IMR-90 (cell line): ENCODE results near the gene RARB. TPM values are rescaled to one million over a fixed set of nuclear protein-coding genes. Genes with fewer than 3 reads are reported as not detected.

Source experiments
- ATAC-seq: fragments of 200-7000 bp; cut with Tn5 transposase; 2 replicates; pipeline ENCODE4 v1.9.1; 2020; ENCODE audit warnings: low read depth, mild to moderate bottlenecking, moderate library complexity
- BruUV-seq: library from RNA; stranded (reverse); fragments of 400-500 nt; replicated peaks from 2 replicates; lab custom pipeline; 2021; lab: Mats Ljungman, UMichigan
- CTCF ChIA-PET: fragments of 300-600 bp; formaldehyde crosslinking; extraction: SDS; loops from one replicate; lab custom pipeline; 2021; ENCODE audit warnings: antibody characterized with exemption; lab: Yijun Ruan, JAX
- POLR2A ChIA-PET: fragments of 300-600 bp; sonication (Branson Sonifier 250); formaldehyde crosslinking; loops from one replicate; lab custom pipeline; 2022; ENCODE audit warnings: antibody characterized with exemption; ENCODE audit not compliant: unreplicated experiment; lab: Charles Lee
- DNase-seq: peaks from one replicate; pipeline ENCODE4 v3.0.0; 2013
- H2AFZ ChIP-seq: replicated peaks from 2 replicates; pipeline ENCODE3; 2013; ENCODE audit warnings: low read length, mild to moderate bottlenecking; ENCODE audit not compliant: poor library complexity
- H2AK5ac ChIP-seq: 2 replicates; pipeline ENCODE4 v1.6.1; 2013; ENCODE audit warnings: low read depth, low read length, inconsistent platforms
- H2AK9ac ChIP-seq: replicated peaks from 2 replicates; pipeline ENCODE3; 2013; ENCODE audit warnings: mild to moderate bottlenecking, low read depth, low read length, moderate library complexity; ENCODE audit not compliant: poor library complexity
- H2BK120ac ChIP-seq: 2 replicates; pipeline ENCODE4 v1.6.1; 2013; ENCODE audit warnings: low read depth, low read length, inconsistent platforms
- H2BK15ac ChIP-seq: 3 replicates; pipeline ENCODE4 v1.6.1; 2013; ENCODE audit warnings: low read depth, low read length, inconsistent platforms
- H2BK20ac ChIP-seq: 2 replicates; pipeline ENCODE4 v1.6.1; 2013; ENCODE audit warnings: low read depth, mild to moderate bottlenecking, inconsistent platforms, low read length, moderate library complexity
- H2BK5ac ChIP-seq: 2 replicates; pipeline ENCODE4 v1.6.1; 2013; ENCODE audit warnings: mild to moderate bottlenecking, low read depth, low read length, inconsistent platforms; ENCODE audit not compliant: poor library complexity, severe bottlenecking
- H3K14ac ChIP-seq: replicated peaks from 2 replicates; pipeline ENCODE4 v1.6.1; 2013; ENCODE audit warnings: low read depth, low read length, inconsistent platforms
- H3K18ac ChIP-seq: 2 replicates; pipeline ENCODE4 v1.6.1; 2013; ENCODE audit warnings: low read depth, low read length, control low read depth
- H3K23ac ChIP-seq: 2 replicates; pipeline ENCODE4 v1.6.1; 2013; ENCODE audit warnings: low read depth, low read length, inconsistent platforms
- H3K27ac ChIP-seq: 2 replicates; pipeline ENCODE4 v1.5.1; 2013; ENCODE audit warnings: mild to moderate bottlenecking, control low read depth, low read length; ENCODE audit not compliant: insufficient read depth
- H3K27me3 ChIP-seq: 2 replicates; pipeline ENCODE4 v1.6.1; 2013; ENCODE audit warnings: low read length; ENCODE audit not compliant: control insufficient read depth, insufficient read depth
- H3K36me3 ChIP-seq: 2 replicates; pipeline ENCODE4 v1.6.1; 2013; ENCODE audit warnings: low read length, mixed read lengths; ENCODE audit not compliant: control insufficient read depth, insufficient read depth
- H3K4ac ChIP-seq: 2 replicates; pipeline ENCODE4 v1.6.1; 2013; ENCODE audit warnings: low read depth, low read length, inconsistent platforms
- H3K4me1 ChIP-seq: 2 replicates; pipeline ENCODE4 v1.6.1; 2013; ENCODE audit warnings: low read length, mixed read lengths; ENCODE audit not compliant: control insufficient read depth, insufficient read depth
- H3K4me2 ChIP-seq: 2 replicates; pipeline ENCODE4 v1.6.1; 2013; ENCODE audit warnings: low read depth, mild to moderate bottlenecking, control low read depth, low read length, moderate library complexity
- H3K4me3 ChIP-seq: 2 replicates; pipeline ENCODE4 v1.5.1; 2013; ENCODE audit warnings: low read depth, mild to moderate bottlenecking, control low read depth, low read length, moderate library complexity; ENCODE audit not compliant: insufficient read depth
- H3K56ac ChIP-seq: 2 replicates; pipeline ENCODE4 v1.6.1; 2013; ENCODE audit warnings: low read length, inconsistent platforms; ENCODE audit not compliant: insufficient read depth; ENCODE audit errors: extremely low read depth
- H3K79me1 ChIP-seq, 2 experiments: 2 replicates each; pipeline ENCODE4 v1.6.1; 2013; ENCODE audit warnings: low read length in 2 of 2, inconsistent platforms in 1 of 2, low read depth in 1 of 2
- H3K9ac ChIP-seq: 2 replicates; pipeline ENCODE4 v1.6.1; 2013; ENCODE audit warnings: low read depth, low read length, control low read depth
- H3K9me1 ChIP-seq: 2 replicates; pipeline ENCODE4 v1.6.1; 2013; ENCODE audit warnings: low read length, inconsistent platforms; ENCODE audit not compliant: insufficient read depth
- H3K9me3 ChIP-seq: 2 replicates; pipeline ENCODE4 v1.6.1; 2013; ENCODE audit warnings: low read length; ENCODE audit not compliant: control insufficient read depth, insufficient read depth
- H4K20me1 ChIP-seq: 2 replicates; pipeline ENCODE4 v1.6.1; 2013; ENCODE audit warnings: low read length, inconsistent platforms; ENCODE audit not compliant: insufficient read depth
- H4K5ac ChIP-seq: 2 replicates; pipeline ENCODE4 v1.6.1; 2013; ENCODE audit warnings: mild to moderate bottlenecking, low read depth, low read length, control low read depth
- H4K8ac ChIP-seq, 2 experiments: 2 replicates each; pipeline ENCODE4 v1.6.1; 2013; ENCODE audit warnings: low read depth in 2 of 2, low read length in 2 of 2, control low read depth in 1 of 2, inconsistent platforms in 1 of 2
- H4K91ac ChIP-seq: 2 replicates; pipeline ENCODE4 v1.6.1; 2013; ENCODE audit warnings: low read depth, low read length, inconsistent platforms; ENCODE audit not compliant: insufficient read depth
- CEBPB ChIP-seq: IDR thresholded peaks from 2 replicates; pipeline ENCODE4 v1.6.1; 2012; ENCODE audit warnings: low read depth, low read length, improper control_type of control experiment
- NFE2L2 ChIP-seq: fragments of 150-350 bp; IDR thresholded peaks from 2 replicates; pipeline ENCODE4 v1.6.1; 2016; ENCODE audit warnings: low read depth, mild to moderate bottlenecking, low read length
- WGBS, 2 experiments: methylation state at CpG; one replicate each; pipeline versions ENCODE4 v1.1.5 to v1.1.7; 2013; ENCODE audit warnings: missing lambda C conversion rate in 2 of 2; ENCODE audit not compliant: insufficient read length in 1 of 2; ENCODE audit errors: extremely low coverage in 2 of 2; 5-methylcytosine and 5-hydroxymethylcytosine counted together
- dilution Hi-C: fragments of 300-500 bp; cut with HindIII; formaldehyde crosslinking; loops from one replicate; pipeline ENCODE4 v1.14.3; 2018; ENCODE audit warnings: low sequenced_read_pairs; ENCODE audit not compliant: unreplicated experiment
- in situ Hi-C: fragments of 300-500 bp; cut with MboI; formaldehyde crosslinking; loops from 3 replicates; pipeline ENCODE4 v1.14.3; 2019; ENCODE audit warnings: low sequenced_read_pairs, inconsistent platforms, mixed read lengths
- intact Hi-C: fragments of 100-400 bp; cut with micrococcal nuclease; formaldehyde crosslinking; loops from 2 replicates; pipeline ENCODE4 v1.10.0; 2022
- polyA plus RNA-seq, 3 experiments: library from polyadenylated mRNA; depleted of rRNA; stranded (reverse); fragments of >200 nt; gene quantifications; 2 replicates each; pipeline ENCODE4 v1.2.3, GENCODE V29; 2012; ENCODE audit warnings: low replicate concordance in 1 of 3
- total RNA-seq: library from RNA; depleted of rRNA; stranded (reverse); fragments of >200 nt; gene quantifications from 2 replicates; pipeline ENCODE4 v1.2.3, GENCODE V29; 2012

Gene RARB
- total and polyA plus RNA-seq, 2 of the 4 experiments (the other 2 are of a cell fraction) = 0.53 to 1.4 TPM

- H3K36me3 ChIP-seq = no peaks in the 10 kb centered on the region
- H2BK120ac ChIP-seq = no peak overlapping the region
- no peaks in the 10 kb centered on the region for H3K9me3 ChIP-seq
- intact Hi-C loops (no loop called here), dilution Hi-C loops (no loop called here), in situ Hi-C loops (no loop called here)
- no TSS peak for BruUV-seq
- H3K4me1 ChIP-seq = no peaks in the 10 kb centered on the region
- H3K4me3 ChIP-seq = no peak overlapping the region
- H3K4ac ChIP-seq = no peak overlapping the region
- no peak overlapping the region for H3K18ac ChIP-seq
- no peak overlapping the region for H4K5ac ChIP-seq
- H3K27ac ChIP-seq = no peak overlapping the region
- no peak overlapping the region for H2AFZ ChIP-seq
- WGBS, 2 experiments = no CpG with 5 or more reads among the region's 3 CpGs
- no peak overlapping the region for H2AK5ac ChIP-seq
- no peak overlapping the region for H2BK20ac ChIP-seq
- no peak overlapping the region for H4K91ac ChIP-seq
- H4K8ac ChIP-seq = no peak overlapping the region
- no peak overlapping the region for H3K56ac ChIP-seq
- no peak overlapping the region for H3K4me2 ChIP-seq
- H2BK15ac ChIP-seq = no peak overlapping the region
- ATAC-seq (peak; percentile 40), DNase-seq (no peak)
- H2AK9ac ChIP-seq = no peak overlapping the region
- TF ChIP-seq NFE2L2 = no peak
- TF ChIP-seq CEBPB = 0 out of 2 replicates have a peak, but pooled peaks have one; percentile 16
- CTCF ChIA-PET = interaction anchor here (1.2 kb wide), 1 partner anchor 8 kb away, joined by 3 read pairs; no protein-coding TSS in a partner anchor
- no peak overlapping the region for H2BK5ac ChIP-seq
- no peaks in the 10 kb centered on the region for H4K20me1 ChIP-seq
- no peaks in the 10 kb centered on the region for H3K9me1 ChIP-seq
- no peak overlapping the region for H3K9ac ChIP-seq
- POLR2A ChIA-PET = interaction anchor here (0.5 kb wide), 1 partner anchor 173 kb away, joined by 7 read pairs; no protein-coding TSS in a partner anchor
- H3K27me3 ChIP-seq = no peaks in the 10 kb centered on the region
- H3K79me1 ChIP-seq = no peaks in the 10 kb centered on the region
- no peak overlapping the region for H3K14ac ChIP-seq
- H3K23ac ChIP-seq = no peak overlapping the region
Measured at GRCh38 chr3:25463836-25464418, 35.9 kb downstream of the RARB start.
